Cardiac fibroblast (primary cell): ENCODE measurements around the gene DOCK7.
"Not testable (repeated sequence)": the region's sequence is repeated elsewhere in the genome, so short reads cannot be mapped to it uniquely, and the experiment has no call there.

Experiments used
- DNase-seq, 2 donors: peaks; one replicate each; pipeline versions ENCODE4 v3.0.0 to v3.0.0-alpha.2; 2010; ENCODE audit warnings: low read depth in 2 of 2
- H3K4me3 ChIP-seq, 2 donors: replicated peaks in 1 of 2; 1 replicate in 1 of 2; 2 replicates in 1 of 2; pipeline ENCODE4 v1.5.1; 2011; ENCODE audit warnings: low read depth in 2 of 2, low read length in 2 of 2, mild to moderate bottlenecking in 2 of 2, moderate library complexity in 1 of 2
- CTCF ChIP-seq: IDR thresholded peaks from one replicate; pipeline ENCODE4 v1.5.1; 2011; ENCODE audit warnings: low read depth, mild to moderate bottlenecking, low read length, inconsistent platforms

DOCK7 gene

DNA sequence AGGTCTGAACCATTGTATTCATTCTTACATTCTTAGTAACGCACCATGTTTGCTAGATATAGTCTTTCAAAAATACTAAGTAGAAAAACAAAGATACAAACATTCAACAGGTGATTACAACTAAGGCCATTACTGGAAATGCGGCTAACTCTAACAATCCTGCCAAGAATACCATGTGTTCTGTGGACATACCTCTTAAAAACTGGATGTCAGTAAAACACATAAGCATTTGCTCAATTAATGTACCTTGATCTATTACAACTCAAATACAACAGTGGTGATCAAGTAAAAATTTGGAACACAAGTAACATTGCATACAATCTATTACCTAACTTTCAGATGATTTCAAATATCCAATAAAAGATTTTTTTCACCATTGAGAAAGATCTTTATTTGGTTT, 75.4 kb downstream of the DOCK7 start:
- no peak for DNase-seq
- no peak for TF ChIP-seq CTCF
- no peak overlapping the region for H3K4me3 ChIP-seq

DNA sequence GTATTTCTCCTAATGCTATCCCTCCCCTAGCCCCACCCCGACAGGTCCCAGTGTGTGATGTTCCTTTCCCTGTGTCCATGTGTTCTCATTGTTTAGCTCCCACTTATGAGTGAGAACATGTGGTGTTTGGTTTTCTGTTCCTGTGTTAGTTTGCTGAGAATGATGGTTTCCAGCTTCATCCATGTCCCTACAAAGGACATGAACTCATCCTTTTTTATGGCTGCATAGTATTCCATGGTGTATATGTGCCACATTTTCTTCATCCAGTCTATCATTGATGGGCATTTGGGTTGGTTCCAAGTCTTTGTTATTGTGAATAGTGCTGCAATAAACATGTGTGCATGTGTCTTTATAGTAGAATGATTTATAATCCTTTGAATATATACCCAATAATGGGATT, 77.6 kb downstream of the DOCK7 start:
- not testable (repeated sequence) for DNase-seq, H3K4me3 ChIP-seq

- no peak for DNase-seq
- no peak for TF ChIP-seq CTCF
- no peak overlapping the region for H3K4me3 ChIP-seq
Observed at GRCh38 chr1:62608905-62609304, 79.3 kb downstream of the DOCK7 start.

- peak in 1 of 2 donors; percentile 33 for DNase-seq
- H3K4me3 ChIP-seq = no peak overlapping the region
- TF ChIP-seq CTCF = no peak
Observed at GRCh38 chr1:62601457-62601856, 86.7 kb downstream of the DOCK7 start.

DNA sequence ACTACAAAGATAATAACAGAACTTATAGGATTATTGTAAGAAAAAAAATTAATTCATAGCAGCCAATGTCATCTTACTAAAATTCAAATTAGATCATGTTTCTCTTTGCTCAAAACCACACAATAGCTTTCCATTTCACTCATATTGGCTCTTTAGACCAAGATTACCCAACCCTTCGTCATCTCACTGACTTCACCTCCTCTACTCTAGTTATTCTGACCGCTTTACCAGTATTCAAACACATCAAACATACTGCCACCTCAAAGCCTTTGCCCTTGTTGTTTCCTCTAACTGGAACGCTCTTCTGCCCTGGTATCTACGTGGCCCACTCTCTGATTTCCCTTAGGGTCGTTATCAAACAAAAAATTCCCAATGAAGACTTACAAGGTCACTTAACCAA, 89.1 kb downstream of the DOCK7 start:
- no peak for TF ChIP-seq CTCF
- DNase-seq = peak in 1 of 2 donors; percentile 28

DNA sequence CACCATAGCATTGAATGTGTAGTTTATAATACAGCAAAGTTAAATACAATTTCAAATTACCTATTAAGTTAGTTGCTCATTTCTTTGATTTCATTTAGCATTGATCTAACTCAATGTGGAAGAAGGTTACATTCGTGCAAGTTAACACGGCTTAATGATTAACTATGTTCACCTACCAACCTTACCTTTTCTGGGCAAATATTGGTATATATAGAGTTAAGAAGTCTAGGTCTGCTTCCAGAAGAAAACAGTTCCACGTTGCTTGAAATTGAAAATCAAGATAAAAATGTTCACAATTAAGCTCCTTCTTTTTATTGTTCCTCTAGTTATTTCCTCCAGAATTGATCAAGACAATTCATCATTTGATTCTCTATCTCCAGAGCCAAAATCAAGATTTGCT, 90.9 kb downstream of the DOCK7 start, which contains the start of gene ANGPTL3:
ANGPTL3 (plus strand) TSS at position 240 of the 400 bp plus-strand sequence; CDS start at position 287, 47 bp downstream.
- TF ChIP-seq CTCF = no peak
- no peak within 1 kb of the TSS for H3K4me3 ChIP-seq
- DNase-seq = no peak

More for the DNA sequence above, 89.1 kb downstream of the DOCK7 start:
- no peak overlapping the region for H3K4me3 ChIP-seq

GRCh38 chr1:62595647-62596046, 92.5 kb downstream of the DOCK7 start:
- no peak for DNase-seq
- TF ChIP-seq CTCF = no peak
- no peak overlapping the region for H3K4me3 ChIP-seq
